Endothelial cell (in vitro differentiated cells): Measurements from ENCODE around the gene FBN2. TPM values are rescaled to one million over a fixed set of nuclear protein-coding genes. Genes with fewer than 3 reads are reported as not detected.

Experiments
- DNase-seq: peaks from one replicate; pipeline ENCODE4 v3.0.0; 2021; ENCODE audit warnings: low spot score
- H3K27ac Mint-ChIP-seq: one replicate; pipeline ENCODE4 v1.8.0; 2021; ENCODE audit warnings: mixed read lengths, inconsistent platforms; ENCODE audit not compliant: unreplicated experiment
- H3K27me3 Mint-ChIP-seq: one replicate; pipeline ENCODE4 v1.8.0; 2021; ENCODE audit warnings: mild to moderate bottlenecking, moderate library complexity, mixed read lengths, inconsistent platforms; ENCODE audit not compliant: unreplicated experiment
- H3K36me3 Mint-ChIP-seq: one replicate; pipeline ENCODE4 v1.8.0; 2021; ENCODE audit warnings: mild to moderate bottlenecking, low read depth, mixed read lengths, inconsistent platforms; ENCODE audit not compliant: unreplicated experiment
- H3K4me1 Mint-ChIP-seq: one replicate; pipeline ENCODE4 v1.8.0; 2021; ENCODE audit warnings: mild to moderate bottlenecking, mixed read lengths, inconsistent platforms; ENCODE audit not compliant: unreplicated experiment
- H3K4me3 Mint-ChIP-seq: one replicate; pipeline ENCODE4 v1.8.0; 2021; ENCODE audit warnings: mild to moderate bottlenecking, mixed read lengths, inconsistent platforms; ENCODE audit not compliant: unreplicated experiment
- H3K9me3 Mint-ChIP-seq: one replicate; pipeline ENCODE4 v1.8.0; 2021; ENCODE audit warnings: mixed read lengths, inconsistent platforms; ENCODE audit not compliant: unreplicated experiment
- total RNA-seq: library from RNA; stranded (reverse); fragmentation: NEBNext Ultra II Directional; extraction: Animal tissue kit (Norgen Biotek cat#: 25700); gene quantifications from one replicate; pipeline ENCODE4 v1.2.1, GENCODE V29; 2021; ENCODE audit not compliant: unreplicated experiment
- TF ChIP-seq, protein P1 (sequence below): fragments of 200-600 bp; sonication (generic); IDR thresholded peaks from one replicate; pipeline ENCODE4 v1.5.0; 2021; ENCODE audit warnings: antibody characterized with exemption; ENCODE audit not compliant: unreplicated experiment

The FBN2 gene
- total RNA-seq, 1 donor from 2014 or later = 106 TPM

DNA sequence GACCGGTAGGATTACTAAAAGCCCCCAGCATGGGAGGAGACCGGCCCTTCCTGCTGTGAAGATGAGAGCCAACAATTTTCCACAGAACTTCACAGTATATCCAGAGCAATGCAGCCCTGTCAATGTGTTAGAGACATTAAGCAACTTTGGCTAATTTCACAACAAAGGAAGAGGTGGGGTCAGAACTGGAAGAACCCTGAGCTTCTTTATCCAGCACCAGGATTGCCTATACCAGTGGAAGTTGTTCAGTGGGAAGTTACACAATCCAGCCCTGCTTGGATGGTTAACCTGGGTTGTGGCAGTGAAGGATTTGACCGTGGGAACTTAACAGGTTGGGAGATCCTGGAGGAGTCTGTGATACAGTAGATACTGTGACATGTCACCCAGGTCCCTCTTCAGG lies 197.0 kb downstream of the FBN2 start:
- H3K9me3 Mint-ChIP-seq = no peaks in the 10 kb centered on the region
- TF ChIP-seq, protein P1, sequence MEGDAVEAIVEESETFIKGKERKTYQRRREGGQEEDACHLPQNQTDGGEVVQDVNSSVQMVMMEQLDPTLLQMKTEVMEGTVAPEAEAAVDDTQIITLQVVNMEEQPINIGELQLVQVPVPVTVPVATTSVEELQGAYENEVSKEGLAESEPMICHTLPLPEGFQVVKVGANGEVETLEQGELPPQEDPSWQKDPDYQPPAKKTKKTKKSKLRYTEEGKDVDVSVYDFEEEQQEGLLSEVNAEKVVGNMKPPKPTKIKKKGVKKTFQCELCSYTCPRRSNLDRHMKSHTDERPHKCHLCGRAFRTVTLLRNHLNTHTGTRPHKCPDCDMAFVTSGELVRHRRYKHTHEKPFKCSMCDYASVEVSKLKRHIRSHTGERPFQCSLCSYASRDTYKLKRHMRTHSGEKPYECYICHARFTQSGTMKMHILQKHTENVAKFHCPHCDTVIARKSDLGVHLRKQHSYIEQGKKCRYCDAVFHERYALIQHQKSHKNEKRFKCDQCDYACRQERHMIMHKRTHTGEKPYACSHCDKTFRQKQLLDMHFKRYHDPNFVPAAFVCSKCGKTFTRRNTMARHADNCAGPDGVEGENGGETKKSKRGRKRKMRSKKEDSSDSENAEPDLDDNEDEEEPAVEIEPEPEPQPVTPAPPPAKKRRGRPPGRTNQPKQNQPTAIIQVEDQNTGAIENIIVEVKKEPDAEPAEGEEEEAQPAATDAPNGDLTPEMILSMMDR = no peak
- H3K27ac Mint-ChIP-seq = no peak overlapping the region
- peaks cover 10% of the 10 kb centered on the region for H3K27me3 Mint-ChIP-seq
- peaks cover 24% of the 10 kb centered on the region for H3K4me1 Mint-ChIP-seq
- H3K4me3 Mint-ChIP-seq = no peak overlapping the region
- DNase-seq = no peak
- peaks cover 47% of the 10 kb centered on the region for H3K36me3 Mint-ChIP-seq

DNA sequence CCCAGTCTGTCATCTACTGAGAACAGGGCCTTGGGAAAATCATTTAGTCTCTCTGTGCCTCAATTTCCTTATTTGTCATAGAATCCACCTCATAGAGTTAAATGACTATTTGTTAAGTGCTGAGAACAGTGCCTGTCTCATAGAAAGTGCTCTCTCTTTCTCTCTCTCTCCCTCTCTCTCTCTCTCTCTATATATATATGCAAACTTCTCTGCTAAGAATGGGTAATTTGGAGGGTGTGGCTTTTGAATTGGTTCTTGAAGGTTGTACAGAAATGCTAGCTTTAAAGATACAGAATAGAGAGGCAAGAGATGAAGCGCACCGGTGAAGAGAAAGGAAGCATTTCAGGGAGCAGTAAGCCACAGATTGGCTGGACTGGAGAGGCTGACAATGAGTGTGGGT lies 197.4 kb downstream of the FBN2 start:
- DNase-seq = no peak
- Mint-ChIP-seq H3K27ac (peak overlapping the region; percentile 68), H3K36me3 (peaks cover 44% of the 10 kb centered on the region), H3K9me3 (no peaks in the 10 kb centered on the region), H3K27me3 (peaks cover 10% of the 10 kb centered on the region), H3K4me1 (peaks cover 24% of the 10 kb centered on the region), H3K4me3 (no peak overlapping the region)
- TF ChIP-seq, protein P1 = no peak

DNA sequence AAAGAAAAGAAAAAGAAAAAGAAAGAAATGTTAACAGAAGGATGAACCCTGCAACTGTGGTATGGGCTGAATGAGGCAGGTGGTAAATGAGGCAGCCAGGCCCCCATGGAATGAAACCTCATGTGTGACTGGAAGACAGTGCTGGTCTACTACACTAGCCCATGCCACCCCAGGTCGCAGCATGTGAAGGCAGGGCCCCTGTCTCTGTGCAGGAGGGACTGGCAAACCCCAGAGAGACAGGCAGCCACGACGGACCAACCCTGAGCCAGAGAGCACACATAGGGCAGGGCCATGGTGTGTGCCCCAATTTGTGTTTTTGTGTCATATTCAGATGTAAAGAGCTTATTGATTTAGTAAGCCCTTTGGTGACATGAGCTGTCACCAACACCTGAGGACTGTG lies 198.5 kb downstream of the FBN2 start:
- Mint-ChIP-seq H3K9me3 (no peaks in the 10 kb centered on the region), H3K27me3 (peaks cover 10% of the 10 kb centered on the region), H3K27ac (no peak overlapping the region), H3K36me3 (peaks cover 41% of the 10 kb centered on the region), H3K4me3 (no peak overlapping the region), H3K4me1 (peaks cover 24% of the 10 kb centered on the region)
- TF ChIP-seq, protein P1 = no peak
- no peak for DNase-seq

DNA sequence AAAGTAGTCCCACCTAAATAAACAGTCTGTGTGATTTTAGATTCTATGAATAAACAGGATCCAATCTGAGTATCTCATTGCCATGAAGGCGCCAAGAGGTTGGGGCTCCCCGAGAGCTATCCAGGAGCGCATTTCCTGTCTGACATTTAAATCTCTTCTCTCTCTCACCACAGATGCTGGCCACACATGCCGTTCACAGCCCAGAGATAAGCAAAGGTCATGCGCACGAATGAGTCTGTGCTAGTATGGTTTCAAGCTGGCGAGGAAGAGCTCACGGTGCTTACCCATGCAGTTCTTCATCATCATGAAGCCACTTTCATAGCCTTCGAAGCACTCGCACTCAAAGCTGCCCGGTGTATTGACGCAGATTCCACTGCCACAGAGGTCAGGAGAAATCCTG lies 199.4 kb downstream of the FBN2 start:
- H3K27me3 Mint-ChIP-seq = peaks cover 10% of the 10 kb centered on the region
- no peak for DNase-seq
- no peak overlapping the region for H3K27ac Mint-ChIP-seq
- H3K9me3 Mint-ChIP-seq = no peaks in the 10 kb centered on the region
- peaks cover 24% of the 10 kb centered on the region for H3K4me1 Mint-ChIP-seq
- H3K4me3 Mint-ChIP-seq = peak overlapping the region; percentile 26
- peaks cover 46% of the 10 kb centered on the region for H3K36me3 Mint-ChIP-seq
- TF ChIP-seq, protein P1 = no peak

DNA sequence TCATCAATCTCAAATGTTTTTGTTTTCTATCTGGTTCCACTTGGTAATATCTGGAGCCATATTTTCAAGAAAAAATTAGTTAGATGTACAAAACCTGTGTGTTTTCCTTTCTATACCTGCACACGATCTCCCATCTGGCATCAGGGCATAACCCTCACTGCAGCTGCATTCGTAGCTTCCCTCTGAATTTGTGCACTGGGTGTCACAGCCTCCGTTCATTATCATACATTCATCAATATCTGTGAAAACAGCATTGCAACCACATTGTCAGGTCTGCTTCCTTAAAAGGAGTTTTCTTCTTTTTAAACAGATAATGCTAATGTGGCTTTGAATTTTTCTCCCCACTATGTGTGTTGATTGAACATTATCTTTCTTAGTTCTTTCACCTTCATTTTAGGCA lies 202.7 kb downstream of the FBN2 start:
- H3K27ac Mint-ChIP-seq = no peak overlapping the region
- no peak overlapping the region for H3K4me3 Mint-ChIP-seq
- H3K4me1 Mint-ChIP-seq = no peaks in the 10 kb centered on the region
- peaks cover 2% of the 10 kb centered on the region for H3K27me3 Mint-ChIP-seq
- H3K9me3 Mint-ChIP-seq = no peaks in the 10 kb centered on the region
- H3K36me3 Mint-ChIP-seq = peaks cover 43% of the 10 kb centered on the region
- DNase-seq = no peak
- TF ChIP-seq, protein P1 = no peak
